ENCODE data around the gene BSX.

BSX gene

GRCh38 chr11:122954455-122954854, 27.2 kb downstream of the BSX start:
- no peak for DNase-seq (ENCODE audit: low spot score)

- no peak for DNase-seq (ENCODE audit: low spot score)
These were observed 30.4 kb downstream of the BSX start for GRCh38 chr11:122951211-122951610.

GRCh38 chr11:122938557-122938956, 43.1 kb downstream of the BSX start:
- DNase-seq (ENCODE audit: low spot score): no peak

- no peak for DNase-seq (ENCODE audit: low spot score)
These were observed 43.7 kb downstream of the BSX start for GRCh38 chr11:122937983-122938382.

GRCh38 chr11:122933416-122933815, 48.2 kb downstream of the BSX start:
- no peak for DNase-seq (ENCODE audit: low spot score)

- no peak for DNase-seq (ENCODE audit: low spot score)
These were observed 50.1 kb downstream of the BSX start for GRCh38 chr11:122931510-122931909.
